Endothelial cell of umbilical vein (primary cell): Measurements from ENCODE around the gene PITPNM3.

Experiments
- CTCF ChIP-seq, 2 donors: IDR thresholded peaks; 1 replicate in 1 of 2; 2 replicates in 1 of 2; pipeline ENCODE4 v1.5.1; 2011; ENCODE audit warnings: low read length in 2 of 2, mild to moderate bottlenecking in 2 of 2, moderate library complexity in 2 of 2, control low read depth in 1 of 2, inconsistent platforms in 1 of 2, low read depth in 1 of 2; ENCODE audit not compliant: insufficient read depth in 1 of 2; ENCODE audit errors: extremely low read depth in 1 of 2
- JUN ChIP-seq: IDR thresholded peaks from 2 replicates; pipeline ENCODE4 v1.6.1; 2011; ENCODE audit warnings: borderline replicate concordance, low read depth; ENCODE audit not compliant: insufficient read length, insufficient read depth
- POLR2A ChIP-seq: IDR thresholded peaks from 2 replicates; pipeline ENCODE4 v1.6.1; 2012; ENCODE audit warnings: low read depth, mild to moderate bottlenecking, control low read depth, low read length

- peak; percentile 20 to 35 for TF ChIP-seq CTCF (IDR thresholded peaks at IDR 0.05; ENCODE audit: extremely low read depth in 1 of 2, insufficient read depth in 1 of 2, low read depth in 1 of 2, low read length in 2 of 2)
- no peak for TF ChIP-seq JUN
- no peak for TF ChIP-seq POLR2A
Observed at GRCh38 chr17:6430769-6431168, 125.6 kb downstream of the PITPNM3 start.
